NT2/D1 (cell line): Measurements from ENCODE around the gene LPP.

Experiments
- DNase-seq: peaks from one replicate; pipeline ENCODE4 v3.0.0-alpha.2; 2011; ENCODE audit warnings: low read depth, low spot score
- H3K27me3 ChIP-seq: 2 replicates; pipeline ENCODE4 v1.6.0; 2011; ENCODE audit warnings: mild to moderate bottlenecking; ENCODE audit not compliant: insufficient read length, insufficient read depth
- H3K36me3 ChIP-seq: 2 replicates; pipeline ENCODE4 v1.6.1; 2011; ENCODE audit warnings: mild to moderate bottlenecking, low read length, mixed read lengths; ENCODE audit not compliant: insufficient read depth, insufficient read length
- H3K4me1 ChIP-seq: 2 replicates; pipeline ENCODE4 v1.5.1; 2011; ENCODE audit not compliant: insufficient read depth, insufficient read length
- H3K4me3 ChIP-seq: 2 replicates; pipeline ENCODE4 v1.5.1; 2011; ENCODE audit warnings: low read depth; ENCODE audit not compliant: insufficient read length
- H3K9ac ChIP-seq: 2 replicates; pipeline ENCODE4 v1.6.0; 2011; ENCODE audit warnings: low read depth; ENCODE audit not compliant: insufficient read length
- H3K9me3 ChIP-seq: 2 replicates; pipeline ENCODE4 v1.5.1; 2011; ENCODE audit warnings: mild to moderate bottlenecking, low read length; ENCODE audit not compliant: insufficient read depth
- SUZ12 ChIP-seq: IDR thresholded peaks from 2 replicates; pipeline ENCODE4 v1.6.1; 2011; ENCODE audit not compliant: insufficient read length, insufficient read depth; ENCODE audit errors: extremely low read depth
- YY1 ChIP-seq: IDR thresholded peaks from 2 replicates; pipeline ENCODE4 v1.6.1; 2011; ENCODE audit not compliant: insufficient read length, insufficient read depth
- ZNF274 ChIP-seq: IDR thresholded peaks from 2 replicates; pipeline ENCODE4 v1.6.1; 2011; ENCODE audit warnings: mild to moderate bottlenecking, low read depth, low read length

LPP gene

GRCh38 chr3:188537606-188538005 lies 383.6 kb downstream of the LPP start:
- no peaks in the 10 kb centered on the region for H3K4me1 ChIP-seq
- TF ChIP-seq YY1 (no peak), ZNF274 (no peak), SUZ12 (no peak)
- H3K9ac ChIP-seq = no peak overlapping the region
- no peak overlapping the region for H3K4me3 ChIP-seq
- no peaks in the 10 kb centered on the region for H3K36me3 ChIP-seq
- no peak for DNase-seq
- no peaks in the 10 kb centered on the region for H3K27me3 ChIP-seq
- no peaks in the 10 kb centered on the region for H3K9me3 ChIP-seq

GRCh38 chr3:188539037-188539436 lies 385.1 kb downstream of the LPP start:
- no peak for DNase-seq
- no peaks in the 10 kb centered on the region for H3K9me3 ChIP-seq
- no peak for TF ChIP-seq YY1
- no peak for TF ChIP-seq SUZ12
- no peak for TF ChIP-seq ZNF274
- no peak overlapping the region for H3K9ac ChIP-seq
- H3K27me3 ChIP-seq = no peaks in the 10 kb centered on the region
- H3K4me3 ChIP-seq = no peak overlapping the region
- H3K4me1 ChIP-seq = no peaks in the 10 kb centered on the region
- H3K36me3 ChIP-seq = no peaks in the 10 kb centered on the region

- H3K4me3 ChIP-seq = no peak overlapping the region
- H3K27me3 ChIP-seq = no peaks in the 10 kb centered on the region
- no peaks in the 10 kb centered on the region for H3K9me3 ChIP-seq
- H3K9ac ChIP-seq = no peak overlapping the region
- DNase-seq = no peak
- no peaks in the 10 kb centered on the region for H3K4me1 ChIP-seq
- no peaks in the 10 kb centered on the region for H3K36me3 ChIP-seq
- TF ChIP-seq SUZ12 (no peak), ZNF274 (no peak), YY1 (no peak)
Observed at GRCh38 chr3:188539631-188540194, 385.8 kb downstream of the LPP start.

GRCh38 chr3:188542196-188542595 lies 388.2 kb downstream of the LPP start:
- no peak for TF ChIP-seq ZNF274
- TF ChIP-seq YY1 = no peak
- no peak for TF ChIP-seq SUZ12
- H3K4me1 ChIP-seq = no peaks in the 10 kb centered on the region

GRCh38 chr3:188544012-188544411 lies 390.1 kb downstream of the LPP start:
- no peaks in the 10 kb centered on the region for H3K4me1 ChIP-seq
- DNase-seq = no peak
- no peak for TF ChIP-seq YY1
- TF ChIP-seq ZNF274 = no peak
- TF ChIP-seq SUZ12 = no peak
- peaks cover 3% of the 10 kb centered on the region for H3K36me3 ChIP-seq
- no peaks in the 10 kb centered on the region for H3K27me3 ChIP-seq
- no peak overlapping the region for H3K4me3 ChIP-seq
- no peak overlapping the region for H3K9ac ChIP-seq
- no peaks in the 10 kb centered on the region for H3K9me3 ChIP-seq

More at GRCh38 chr3:188542196-188542595, 388.2 kb downstream of the LPP start:
- Histone ChIP-seq H3K36me3 (peaks cover 3% of the 10 kb centered on the region), H3K9ac (no peak overlapping the region), H3K4me3 (no peak overlapping the region), H3K27me3 (no peaks in the 10 kb centered on the region), H3K9me3 (no peaks in the 10 kb centered on the region)
- DNase-seq = no peak

- DNase-seq = no peak
- H3K4me3 ChIP-seq = no peak overlapping the region
- H3K36me3 ChIP-seq = peaks cover 3% of the 10 kb centered on the region
- no peak overlapping the region for H3K9ac ChIP-seq
- H3K4me1 ChIP-seq = no peaks in the 10 kb centered on the region
- H3K9me3 ChIP-seq = no peaks in the 10 kb centered on the region
- no peak for TF ChIP-seq YY1
- no peaks in the 10 kb centered on the region for H3K27me3 ChIP-seq
Observed at GRCh38 chr3:188546835-188547670, 393.1 kb downstream of the LPP start.

GRCh38 chr3:188553569-188553968 lies 399.6 kb downstream of the LPP start:
- DNase-seq = no peak
- Histone ChIP-seq H3K9ac (no peak overlapping the region), H3K36me3 (no peaks in the 10 kb centered on the region), H3K4me3 (no peak overlapping the region), H3K4me1 (no peaks in the 10 kb centered on the region), H3K27me3 (no peaks in the 10 kb centered on the region), H3K9me3 (no peaks in the 10 kb centered on the region)
- TF ChIP-seq YY1 (no peak), ZNF274 (no peak), SUZ12 (no peak)
